ENCODE data around the gene SPTSSA.
"Not testable (repeated sequence)": the region's sequence is repeated elsewhere in the genome, so short reads cannot be mapped to it uniquely, and the experiment has no call there.

- not testable (repeated sequence) for TF ChIP-seq POLR2AphosphoS5, POLR2A, TAF1 (IDR thresholded peaks at IDR 0.05; ENCODE audit: low read depth, low read length)
These were observed 43.1 kb upstream of the SPTSSA start for GRCh38 chr14:34505124-34505491.
